GM12878 (cell line): Measurements from ENCODE around the gene PTPRN2. TPM values are rescaled to one million over a fixed set of nuclear protein-coding genes. Genes with fewer than 3 reads are reported as not detected.
A peak's percentile ranks its signal among the peaks of the same experiment; 100 is the strongest.

ENCODE experiments used
- ATAC-seq: fragments of 200-7000 bp; cut with Tn5 transposase; 3 replicates; pipeline ENCODE4 v1.9.1; 2020; ENCODE audit warnings: mild to moderate bottlenecking, moderate library complexity
- BruUV-seq: library from RNA; stranded (reverse); fragments of 400-500 nt; replicated peaks from 2 replicates; lab custom pipeline; 2021; lab: Mats Ljungman, UMichigan
- CTCF ChIA-PET: fragments of 300-600 bp; sonication (Branson Sonifier 250); formaldehyde crosslinking; extraction: SDS; loops from one replicate; lab custom pipeline; 2021; ENCODE audit warnings: inconsistent platforms; lab: Yijun Ruan, JAX
- POLR2A ChIA-PET: fragments of 350-600 bp; formaldehyde crosslinking; extraction: SDS; loops from one replicate; lab custom pipeline; 2021; ENCODE audit warnings: inconsistent platforms; lab: Charles Lee
- RAD21 ChIA-PET: fragments of 300-600 bp; sonication (Branson Sonifier 250); formaldehyde crosslinking; loops from one replicate; lab custom pipeline; 2023; ENCODE audit warnings: antibody characterized with exemption; ENCODE audit not compliant: unreplicated experiment; lab: Charles Lee
- SMC1A ChIA-PET: fragments of 300-600 bp; sonication (Branson Sonifier 250); formaldehyde crosslinking; loops from one replicate; lab custom pipeline; 2023; ENCODE audit not compliant: unreplicated experiment, uncharacterized antibody; lab: Charles Lee
- DNase-seq: peaks from one replicate; pipeline ENCODE4 v3.0.0-alpha.2; 2011; ENCODE audit warnings: low read depth, low spot score
- FAIRE-seq: peaks from 3 replicates; lab custom pipeline; 2011; peaks lifted over from hg19 to GRCh38; lab: Jason Lieb, UNC
- H2AFZ ChIP-seq: 2 replicates; pipeline ENCODE4 v1.6.0; 2011; ENCODE audit warnings: low read depth, low read length, control low read depth; ENCODE audit not compliant: control insufficient read depth
- H3K27ac ChIP-seq: 2 replicates; pipeline ENCODE4 v1.5.1; 2011; ENCODE audit warnings: control low read depth; ENCODE audit not compliant: control insufficient read depth, insufficient read depth
- H3K27me3 ChIP-seq, 2 experiments: replicated peaks in 1 of 2; 2 replicates each; pipeline versions ENCODE4 v1.6.0 to v1.6.1; 2011; ENCODE audit warnings: low read length in 1 of 2; ENCODE audit not compliant: control insufficient read depth in 2 of 2, insufficient read depth in 2 of 2
- H3K36me3 ChIP-seq, 2 experiments: 2 replicates each; pipeline ENCODE4 v1.5.1; 2011; ENCODE audit warnings: low read length in 1 of 2; ENCODE audit not compliant: control insufficient read depth in 2 of 2, insufficient read depth in 2 of 2
- H3K4me1 ChIP-seq: 2 replicates; pipeline ENCODE4 v1.6.1; 2011; ENCODE audit warnings: mild to moderate bottlenecking, low read length, moderate library complexity, mixed read lengths; ENCODE audit not compliant: control insufficient read depth, insufficient read depth
- H3K4me2 ChIP-seq: 2 replicates; pipeline ENCODE4 v1.6.0; 2011; ENCODE audit warnings: control low read depth; ENCODE audit not compliant: control insufficient read depth, insufficient read depth
- H3K4me3 ChIP-seq: fragments of 200-600 bp; sonication (generic); 2 replicates; pipeline ENCODE4 v1.5.1; 2016
- H3K79me2 ChIP-seq: 2 replicates; pipeline ENCODE4 v1.6.0; 2011; ENCODE audit warnings: low read length; ENCODE audit not compliant: control insufficient read depth, insufficient read depth
- H3K9ac ChIP-seq: 2 replicates; pipeline ENCODE4 v1.8.0; 2011; ENCODE audit warnings: low read length, control low read depth, mixed read lengths; ENCODE audit not compliant: control insufficient read depth, insufficient read depth
- H3K9me3 ChIP-seq: replicated peaks from 3 replicates; pipeline ENCODE4 v1.5.1; 2011; ENCODE audit warnings: mild to moderate bottlenecking, low read length; ENCODE audit not compliant: control insufficient read depth, insufficient read depth
- H4K20me1 ChIP-seq: 2 replicates; pipeline ENCODE4 v1.6.0; 2011; ENCODE audit not compliant: control insufficient read depth, insufficient read depth
- KLF5 ChIP-seq: fragments of 450-650 bp; IDR thresholded peaks from 2 replicates; pipeline ENCODE4 v1.6.1; 2014; ENCODE audit warnings: mild to moderate bottlenecking; ENCODE audit not compliant: partially characterized antibody
- PRDM15 ChIP-seq: fragments of 450-650 bp; formaldehyde crosslinking; IDR thresholded peaks from 2 replicates; pipeline ENCODE4 v1.4.0; 2020; ENCODE audit warnings: mild to moderate bottlenecking, moderate library complexity
- RAD51 ChIP-seq: fragments of 450-650 bp; IDR thresholded peaks from 2 replicates; pipeline ENCODE4 v1.6.1; 2016; ENCODE audit warnings: moderate library complexity, mild to moderate bottlenecking, inconsistent platforms
- ZBED1 ChIP-seq: IDR thresholded peaks from 2 replicates; pipeline ENCODE4 v1.6.1; 2016; ENCODE audit warnings: borderline replicate concordance
- WGBS: methylation state at CpG from one replicate; pipeline ENCODE4 v1.1.6; 2016; ENCODE audit warnings: low lambda C conversion rate; ENCODE audit not compliant: insufficient replicate concordance, insufficient coverage; ENCODE audit errors: missing lambda C conversion rate; 5-methylcytosine and 5-hydroxymethylcytosine counted together
- in situ Hi-C: fragments of 300-500 bp; cut with MboI; formaldehyde crosslinking; loops from 9 replicates; pipeline ENCODE4 v1.14.3; 2018; ENCODE audit warnings: mixed read lengths
- intact Hi-C: fragments of 100-400 bp; cut with micrococcal nuclease; formaldehyde crosslinking; loops from one replicate; pipeline ENCODE4 v1.14.2; 2022; ENCODE audit not compliant: unreplicated experiment
- polyA plus RNA-seq, 11 experiments: library from polyadenylated mRNA; depleted of rRNA in 4 of 11; unstranded in 6 of 11; stranded (reverse) in 5 of 11; fragments of >200 nt; fragmentation: Nextera tagmentation in 4 of 11; fragmentation: Illumina TruSeq in 1 of 11; extraction: Ambion mirVana in 4 of 11; extraction: Trizol in 1 of 11; gene quantifications; 1 replicate in 1 of 11; 2 replicates in 10 of 11; pipeline versions ENCODE4 v1.2.1 to v1.2.3, GENCODE V29; 2011 to 2016; ENCODE audit warnings: inconsistent platforms in 2 of 11, missing spikeins in 2 of 11, low read depth in 1 of 11
- total RNA-seq, 4 experiments: library from RNA; depleted of rRNA in 3 of 4; stranded (reverse); fragments of >200 nt in 3 of 4; fragmentation: Illumina TruSeq in 1 of 4; extraction: Trizol in 1 of 4; gene quantifications; 2 replicates each; pipeline versions ENCODE4 v1.2.1 to v1.2.3, GENCODE V29; 2013 to 2021

The PTPRN2 gene
- total and polyA plus RNA-seq, 10 of the 15 experiments (the other 5 are each of a cell fraction or from before 2014, with no cell fraction given), result 5.4 TPM; not detected in 9

- no peak for TF ChIP-seq PRDM15
- no peak for TF ChIP-seq KLF5
These were observed 155.0 kb downstream of the PTPRN2 start (continued) for GRCh38 chr7:158432369-158433341.

- no TSS peak for BruUV-seq
- H3K9me3 ChIP-seq, result no peaks in the 10 kb centered on the region; the same call in 2 of the 3 replicates
- H3K4me1 ChIP-seq, result no peaks in the 10 kb centered on the region
- H3K9ac ChIP-seq, result no peak overlapping the region
- ChIA-PET RAD21 (no interaction called here), CTCF (no interaction called here), SMC1A (no interaction called here), POLR2A (no interaction called here)
- TF ChIP-seq ZBED1 (no peak), RAD51 (peak; percentile 28; the same call in 1 of the 2 replicates)
- 35% methylated on average over 14 of the region's 14 CpGs for WGBS
- H3K4me3 ChIP-seq, result no peak overlapping the region
- DNase-seq (no peak), ATAC-seq (peak; percentile 38), FAIRE-seq (no peak)
- H4K20me1 ChIP-seq, result no peaks in the 10 kb centered on the region
- in situ Hi-C loops, result no loop called here
- H3K27ac ChIP-seq, result no peak overlapping the region
- H3K36me3 ChIP-seq, result no peaks in the 10 kb centered on the region
- no peak overlapping the region for H3K4me2 ChIP-seq
- H3K27me3 ChIP-seq, result no peaks in the 10 kb centered on the region
- intact Hi-C loops, result no loop called here
- no peak overlapping the region for H2AFZ ChIP-seq
- no peaks in the 10 kb centered on the region for H3K79me2 ChIP-seq
These were observed 155.7 kb downstream of the PTPRN2 start for GRCh38 chr7:158431941-158432347.
